Hematopoietic multipotent progenitor cell treated with erythropoietin and hydrocortisone succinate and interleukin-3 and kit ligand, for 8 days (in vitro differentiated cells): ENCODE data around the gene SHC4.
A peak's percentile ranks its signal among the peaks of the same experiment; 100 is the strongest.
"Not testable (repeated sequence)": the region's sequence is repeated elsewhere in the genome, so short reads cannot be mapped to it uniquely, and the experiment has no call there.

ENCODE experiments used
- DNase-seq: peaks from one replicate; pipeline ENCODE4 v3.0.0-alpha.2; 2015

SHC4 gene

DNA sequence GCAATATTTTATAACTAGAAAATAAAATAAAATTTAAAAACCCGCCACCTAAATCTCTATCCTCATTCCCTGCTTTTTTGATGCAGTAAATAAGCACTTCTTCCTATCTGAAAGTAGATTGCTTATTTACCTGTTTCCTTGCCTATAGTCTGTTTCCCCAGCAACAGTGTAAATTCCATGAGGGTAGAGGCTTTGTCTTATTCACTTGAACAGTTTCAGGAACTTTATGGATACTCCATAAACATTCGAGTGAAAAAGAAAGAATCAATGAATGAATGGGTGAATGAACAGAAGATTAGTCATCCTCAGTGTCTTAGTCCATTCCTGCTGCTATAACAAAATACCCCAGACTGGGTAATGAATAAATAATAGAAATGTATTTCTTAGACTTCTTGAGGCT, 41.7 kb downstream of the SHC4 start:
- DNase-seq: no peak

DNA sequence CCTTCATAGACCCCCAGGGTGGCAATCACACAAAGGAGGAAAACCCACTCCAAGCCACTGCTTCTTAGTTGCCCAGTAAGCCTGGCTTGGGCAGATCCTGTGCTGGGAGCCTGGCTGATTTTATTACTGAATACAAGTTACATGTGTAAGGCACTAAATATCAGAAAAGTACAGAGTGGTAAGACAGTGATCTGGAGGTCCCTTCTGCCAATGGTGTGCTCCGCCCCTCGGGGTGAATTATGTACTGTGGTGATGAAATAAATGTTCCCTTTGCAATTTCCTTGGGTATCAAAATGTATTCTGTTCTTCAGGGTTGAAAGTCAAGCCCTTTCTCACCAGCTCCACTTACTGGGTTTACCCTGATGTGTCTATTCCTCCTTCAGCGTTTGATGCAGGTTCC, 47.0 kb downstream of the SHC4 start:
- no peak for DNase-seq

DNA sequence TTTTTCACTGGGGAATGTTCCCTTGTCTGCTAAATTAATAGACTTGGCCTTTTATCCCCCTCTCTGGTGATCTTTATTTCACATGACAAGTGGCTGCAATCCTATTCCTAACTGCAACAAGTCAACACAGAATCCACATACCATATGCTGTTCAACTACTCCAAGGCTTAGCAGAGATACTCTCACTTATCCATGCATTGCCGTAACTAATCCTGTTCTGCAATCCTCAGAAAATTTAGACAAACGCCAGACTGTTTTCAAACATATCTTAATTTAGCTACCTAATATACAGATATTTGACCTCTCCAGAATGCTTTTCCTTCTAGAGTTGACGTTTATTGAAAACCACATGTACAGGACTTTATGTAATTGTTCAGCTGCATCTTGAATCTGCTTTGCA, 47.9 kb downstream of the SHC4 start:
- DNase-seq: no peak

DNA sequence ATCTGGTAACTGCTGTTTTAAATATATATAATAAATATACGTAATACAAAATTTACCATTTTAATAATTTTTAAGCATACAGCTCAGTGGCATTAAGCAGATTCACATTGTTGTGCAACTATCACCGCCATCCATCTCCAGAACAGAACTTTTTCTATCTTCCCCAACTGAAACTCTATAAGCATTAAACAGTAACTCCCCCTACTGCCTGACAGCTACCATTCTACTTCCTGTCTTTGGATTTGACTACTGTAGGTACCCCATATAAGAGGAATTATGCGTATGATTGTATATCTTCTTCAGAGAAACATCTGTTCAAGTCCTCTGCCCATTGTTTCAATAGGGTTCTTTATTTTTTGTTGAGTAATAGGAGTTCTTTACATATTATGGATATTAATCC, 49.0 kb downstream of the SHC4 start:
- peak; percentile 23 for DNase-seq

DNA sequence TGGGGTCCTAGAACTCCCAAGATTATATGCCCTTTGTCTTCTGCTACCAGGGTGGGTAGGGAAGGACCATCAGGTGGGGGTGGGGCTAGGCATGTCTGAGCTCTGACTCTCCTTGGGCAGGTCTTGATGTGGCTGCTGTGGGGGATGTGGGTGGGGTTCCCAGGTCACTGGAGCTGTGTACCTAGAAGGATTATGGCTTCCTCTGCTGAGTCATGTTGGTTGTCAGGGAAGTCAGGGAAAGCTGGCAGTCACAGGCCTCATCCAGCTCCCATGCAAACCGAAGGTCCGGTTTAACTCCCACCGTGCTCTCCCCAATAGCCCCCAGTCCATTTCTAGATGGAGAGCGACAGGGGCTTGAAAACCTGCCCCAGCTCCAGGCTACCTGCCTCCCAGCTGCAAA, 50.6 kb downstream of the SHC4 start:
- no peak for DNase-seq

DNA sequence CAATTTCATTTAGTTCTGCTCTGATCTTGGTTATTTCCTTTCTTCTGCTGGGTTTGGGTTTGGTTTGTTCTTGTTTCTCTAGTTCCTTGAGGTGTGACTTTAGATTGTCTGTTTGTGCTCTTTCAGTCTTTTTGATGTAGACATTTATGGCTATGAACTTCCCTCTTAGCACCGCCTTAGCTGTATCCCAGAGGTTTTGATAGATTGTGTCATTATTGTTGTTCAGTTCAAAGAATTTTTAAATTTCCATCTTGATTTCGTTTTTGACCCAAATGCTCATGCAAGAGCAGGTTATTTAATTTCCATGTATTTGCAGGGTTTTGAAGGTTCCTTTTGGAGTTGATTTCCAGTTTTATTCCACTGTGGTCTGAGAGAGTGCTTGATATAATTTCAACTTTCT, 53.2 kb downstream of the SHC4 start:
- not testable (repeated sequence) for DNase-seq

DNA sequence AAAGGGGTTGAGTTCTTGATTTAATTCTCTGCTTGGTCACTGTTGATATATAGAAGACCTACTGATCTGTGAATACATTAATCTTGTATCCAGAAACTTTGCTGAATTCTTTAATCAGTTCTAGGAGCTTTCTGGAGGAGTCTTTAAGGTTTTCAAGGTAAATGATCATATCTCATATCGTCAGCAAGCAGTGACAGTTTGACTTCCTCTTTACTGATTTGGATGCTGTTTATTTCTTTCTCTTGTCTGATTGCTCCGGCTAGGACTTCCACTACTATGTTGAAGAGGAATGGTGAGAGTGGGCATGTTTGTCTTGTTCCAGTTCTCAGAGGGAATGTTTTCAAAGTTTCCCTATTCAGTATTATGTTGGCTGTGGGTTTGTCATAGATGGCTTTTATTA, 54.4 kb downstream of the SHC4 start:
- not testable (repeated sequence) for DNase-seq

DNA sequence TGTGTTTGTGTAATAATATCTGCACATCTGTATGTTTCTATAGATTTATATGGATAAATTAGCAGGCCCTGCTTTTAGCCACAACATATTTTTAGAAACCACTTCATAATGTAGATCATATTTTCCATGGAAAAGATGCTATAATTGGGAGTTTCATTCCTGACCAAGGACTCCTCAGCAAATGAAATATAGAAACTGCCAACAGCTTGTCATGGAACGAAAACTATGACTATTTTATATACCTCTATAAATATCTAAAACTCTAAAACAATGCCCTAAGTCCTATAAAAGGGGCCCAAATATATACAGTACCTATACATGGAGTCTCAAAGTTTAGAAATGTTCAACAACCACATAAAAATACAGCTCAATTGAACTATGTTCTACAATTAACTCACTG, 57.9 kb downstream of the SHC4 start:
- no peak for DNase-seq

DNA sequence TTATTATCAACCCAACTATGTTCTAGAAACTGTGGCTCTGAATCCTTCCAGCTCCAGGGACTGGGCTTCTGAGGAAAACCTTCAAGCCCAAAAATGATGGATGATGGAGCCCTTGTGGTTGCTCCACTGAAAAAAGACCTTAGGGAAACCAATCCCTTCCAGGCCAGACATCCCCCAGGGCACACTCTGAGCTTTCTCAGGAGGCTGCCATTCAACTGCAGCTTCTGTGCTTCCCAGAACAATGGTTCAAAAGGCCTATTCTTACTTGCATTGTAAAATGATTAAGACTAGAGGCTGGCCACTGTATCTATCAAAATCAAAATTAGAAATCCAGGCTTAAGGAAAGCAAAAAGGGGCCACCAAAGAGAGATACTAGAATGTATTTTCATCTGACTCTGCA, 58.5 kb downstream of the SHC4 start:
- DNase-seq: no peak

DNA sequence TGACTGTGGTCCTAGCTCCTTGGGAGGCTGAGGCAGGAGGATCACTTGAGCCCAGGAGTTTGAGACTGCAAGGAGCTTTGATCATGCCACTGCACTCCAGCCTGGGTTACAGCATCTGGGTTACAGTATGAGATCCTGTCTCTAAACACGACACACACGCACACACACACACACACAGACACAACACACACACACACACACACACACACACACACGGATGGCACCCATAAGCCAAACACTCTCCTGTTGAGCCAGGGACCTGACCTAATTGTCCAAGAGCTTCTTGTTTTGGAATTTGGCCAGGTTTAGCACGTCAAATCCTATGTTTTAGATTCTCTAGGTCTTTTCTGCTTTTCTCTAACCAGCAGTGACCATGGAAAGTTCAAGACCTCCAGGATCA, 59.0 kb downstream of the SHC4 start:
- DNase-seq: no peak

DNA sequence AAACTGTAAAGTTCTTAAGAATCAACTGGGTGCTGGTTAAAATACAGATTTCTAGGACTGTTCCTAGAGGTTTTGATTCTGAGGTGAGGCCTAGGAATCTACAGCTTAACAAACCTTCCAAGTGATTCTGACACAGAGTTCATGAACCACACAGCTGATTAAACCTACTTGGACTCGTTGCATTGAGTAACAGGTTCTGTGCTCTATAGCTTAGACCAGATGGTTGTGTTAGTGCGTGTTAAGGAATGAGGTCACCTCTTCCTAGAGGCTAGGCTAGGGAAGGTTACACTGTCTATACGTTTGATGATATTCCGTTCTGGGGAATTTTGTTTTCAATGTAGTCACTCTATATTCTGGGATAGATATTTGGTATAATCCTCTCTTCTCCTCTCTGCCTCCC, 63.9 kb downstream of the SHC4 start:
- DNase-seq: no peak

DNA sequence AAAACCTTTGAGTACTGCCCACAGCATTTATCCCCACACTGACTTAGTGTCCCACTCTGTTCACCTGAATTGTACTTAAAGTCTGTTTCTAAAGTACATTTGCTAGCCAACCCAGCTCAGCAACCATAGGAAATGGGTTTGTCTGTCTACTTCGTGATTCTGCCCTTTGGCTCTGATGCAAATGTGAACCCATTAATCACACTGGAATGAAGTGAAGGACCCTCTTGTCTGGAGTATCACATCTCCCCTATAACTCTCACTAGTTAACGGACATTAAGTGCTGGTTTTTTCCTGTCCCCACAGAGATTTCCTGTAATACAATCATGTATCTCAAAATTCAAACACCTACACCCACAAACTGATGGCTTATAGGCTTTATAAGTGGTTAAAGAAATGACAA, 65.3 kb downstream of the SHC4 start:
- no peak for DNase-seq

DNA sequence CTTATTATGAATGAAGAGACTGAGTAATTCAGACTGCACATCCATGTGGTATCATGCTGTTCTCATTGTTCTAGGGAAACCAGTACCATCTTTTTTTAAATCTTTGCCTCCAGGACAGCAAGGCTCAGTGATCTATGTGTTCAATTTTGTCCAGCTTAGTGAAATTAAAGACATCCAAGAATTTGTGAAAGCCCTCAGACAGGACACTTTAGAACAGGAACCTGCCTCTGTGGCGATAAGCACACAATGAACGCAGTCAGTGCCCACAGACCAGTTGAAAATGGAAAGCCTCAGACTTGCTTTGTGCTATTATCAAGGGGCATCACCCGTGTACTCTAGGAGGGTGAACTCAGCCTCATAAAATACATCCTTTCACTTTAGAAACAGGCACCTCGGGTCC, 65.7 kb downstream of the SHC4 start:
- peak; percentile 51 for DNase-seq

DNA sequence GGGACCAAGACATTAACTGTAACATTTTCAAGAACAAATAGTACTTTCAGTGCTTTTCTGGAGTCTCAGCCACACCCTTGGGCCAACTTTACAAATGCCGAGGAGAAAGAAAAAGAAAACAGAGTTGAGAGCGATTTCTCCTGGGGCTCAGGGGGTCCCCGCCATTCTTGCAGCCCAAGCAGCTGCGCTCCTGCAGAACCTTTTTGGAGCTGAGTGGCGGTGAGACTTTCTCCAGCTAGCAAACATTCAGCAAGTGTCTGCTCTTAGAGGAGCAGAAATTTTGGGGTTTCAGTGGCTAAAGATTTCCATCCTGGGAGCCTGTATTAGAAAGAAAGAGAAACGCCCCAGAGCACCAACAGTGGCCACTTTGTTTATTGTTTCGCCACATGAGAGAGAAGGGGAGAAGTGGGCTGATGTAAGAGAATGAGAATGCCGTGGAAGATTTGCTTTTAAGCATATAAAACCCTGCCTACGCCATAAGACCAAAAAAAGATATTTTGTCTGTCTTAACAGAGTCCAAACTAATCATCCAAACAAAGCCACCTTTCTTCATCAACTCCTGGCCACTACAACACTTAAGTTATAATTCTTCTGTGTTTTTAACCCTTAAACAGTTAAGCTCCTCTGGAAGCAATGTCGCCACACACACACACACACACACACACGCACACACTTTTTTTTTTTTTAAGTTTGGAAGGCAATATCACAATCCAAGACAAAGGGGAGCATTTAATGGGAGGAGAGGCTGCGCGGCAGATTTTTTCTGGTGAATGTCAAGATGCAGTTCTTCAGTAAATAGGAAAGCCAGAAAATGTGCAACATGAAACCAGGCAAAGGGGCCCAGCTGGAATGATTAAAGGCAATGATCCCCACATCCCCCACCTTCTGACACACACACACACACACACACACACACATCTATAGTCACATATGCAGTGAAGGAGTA, 66.6 kb downstream of the SHC4 start:
- no peak for DNase-seq

DNA sequence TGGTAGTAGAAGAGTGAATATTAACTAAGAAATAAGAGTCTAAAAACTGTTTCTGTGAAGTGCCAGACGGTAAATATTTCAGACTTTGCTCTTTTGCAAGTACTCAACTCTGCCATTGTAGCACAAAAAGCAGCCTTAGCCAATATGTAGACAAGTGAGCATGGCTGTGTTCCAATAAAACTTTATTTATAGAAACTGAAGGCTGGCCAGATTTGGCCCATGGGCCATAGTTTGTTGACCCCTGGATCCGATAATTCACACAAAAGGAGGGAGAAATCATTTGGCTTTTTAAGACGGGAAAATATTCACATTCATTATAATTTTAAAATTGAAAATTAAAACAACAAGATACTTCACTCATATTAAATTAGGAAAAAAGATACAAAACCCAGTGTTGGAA, 70.4 kb downstream of the SHC4 start:
- no peak for DNase-seq

DNA sequence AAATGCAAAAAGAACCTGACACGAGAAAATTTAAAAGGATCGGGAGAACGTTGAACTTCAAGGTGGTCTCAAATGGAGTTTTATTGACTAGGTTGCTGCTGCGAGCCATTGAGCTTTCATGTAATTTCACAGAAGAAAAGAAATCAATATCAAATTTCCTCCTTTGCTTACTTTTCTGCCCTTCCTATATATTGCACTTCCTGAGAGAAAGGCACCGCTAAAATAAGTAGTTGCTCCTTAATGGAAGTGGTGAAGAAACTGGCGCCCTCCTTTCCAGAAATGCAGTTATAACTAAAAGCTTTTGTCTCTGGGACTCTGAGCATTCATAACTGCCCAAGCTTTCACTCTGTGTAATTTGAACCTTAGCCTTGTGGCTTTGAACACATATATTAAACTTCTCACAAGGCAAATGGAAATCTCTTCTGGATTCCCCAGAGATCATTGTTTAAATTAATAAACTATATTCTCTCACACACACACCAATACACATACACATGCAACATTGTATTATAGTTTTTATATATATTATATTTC, 72.4 kb downstream of the SHC4 start:
- DNase-seq: no peak

DNA sequence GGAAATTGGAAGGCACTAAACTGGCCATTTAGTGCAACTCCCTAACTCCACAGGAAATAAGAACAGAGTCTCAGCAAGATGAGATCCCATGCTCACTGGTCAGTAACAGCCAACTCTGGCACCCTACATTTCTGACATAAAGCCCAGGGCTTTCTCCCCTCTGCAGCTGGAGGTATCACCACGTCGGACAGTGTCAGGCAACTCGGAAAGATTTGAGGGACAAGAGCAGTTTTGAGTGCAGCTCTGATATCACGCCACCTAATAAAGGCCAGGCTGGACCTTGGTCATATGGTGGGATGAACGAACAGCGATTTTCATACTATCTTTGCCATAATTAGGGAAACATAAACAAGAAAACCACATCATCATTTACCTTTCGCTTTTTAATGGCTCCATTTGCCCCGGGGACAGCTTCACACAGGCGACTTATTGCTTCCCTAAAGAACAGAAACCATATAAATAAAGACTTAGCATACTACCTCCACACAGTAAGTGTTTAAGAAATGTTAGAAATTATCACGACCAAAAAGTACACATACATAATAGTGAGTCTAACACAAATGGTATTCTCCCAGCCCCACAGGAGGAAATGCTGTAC, 73.2 kb downstream of the SHC4 start:
- DNase-seq: no peak

DNA sequence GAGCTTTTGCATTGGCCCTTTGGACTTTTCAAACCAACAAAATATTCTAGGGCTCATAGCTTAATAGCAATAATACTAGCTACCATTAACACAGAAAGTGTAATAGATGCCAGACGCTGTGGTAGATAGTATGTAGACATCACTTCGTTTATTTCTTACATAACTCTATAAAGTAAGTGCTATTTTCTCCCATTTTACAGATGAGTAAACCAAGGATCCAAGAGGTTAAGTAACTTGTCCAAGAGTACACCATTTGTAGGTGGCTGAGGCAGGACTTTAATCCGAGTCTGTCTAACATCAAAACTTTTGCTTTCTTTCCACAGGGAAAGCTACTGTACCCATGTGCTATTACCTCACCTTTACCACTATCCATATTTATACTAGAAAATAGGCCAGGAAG, 73.8 kb downstream of the SHC4 start:
- DNase-seq: no peak

DNA sequence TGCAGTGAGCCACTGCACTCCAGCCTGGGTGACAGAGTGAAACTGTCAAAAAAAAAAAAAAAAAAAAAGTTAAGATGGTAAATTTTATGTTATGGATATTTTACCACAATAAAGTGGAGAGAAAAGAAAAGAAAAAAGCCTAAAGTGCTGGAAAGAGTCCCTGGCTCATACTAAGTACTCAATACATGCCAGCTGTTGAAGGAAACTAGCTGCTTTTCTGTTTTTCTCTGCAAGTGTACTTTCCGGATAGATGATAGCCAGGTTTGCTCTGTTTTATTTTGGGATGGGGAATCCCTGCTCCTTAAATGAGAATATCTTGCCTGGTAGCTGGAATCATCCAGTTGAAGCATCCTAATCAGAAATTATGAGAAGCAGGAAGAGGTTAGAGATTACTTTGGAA, 74.9 kb downstream of the SHC4 start:
- DNase-seq: no peak

DNA sequence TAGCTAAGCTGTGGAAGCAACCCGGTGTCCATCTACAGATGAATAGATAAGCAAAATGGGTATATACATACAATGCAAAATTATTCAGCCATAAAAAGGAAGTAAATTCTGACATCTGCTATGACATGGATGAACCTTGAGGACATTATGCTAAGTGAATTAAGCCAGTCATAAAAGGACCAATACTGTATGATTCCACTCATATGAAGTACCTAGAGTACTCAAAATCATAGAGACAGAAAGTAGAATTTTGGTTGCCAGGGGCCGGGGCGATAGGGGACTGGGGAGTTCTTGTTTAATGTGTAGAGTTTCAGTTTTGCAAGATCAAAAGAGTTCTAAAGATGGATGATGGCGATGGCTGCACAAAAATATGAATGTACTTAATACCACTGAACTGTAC, 75.5 kb downstream of the SHC4 start:
- no peak for DNase-seq

DNA sequence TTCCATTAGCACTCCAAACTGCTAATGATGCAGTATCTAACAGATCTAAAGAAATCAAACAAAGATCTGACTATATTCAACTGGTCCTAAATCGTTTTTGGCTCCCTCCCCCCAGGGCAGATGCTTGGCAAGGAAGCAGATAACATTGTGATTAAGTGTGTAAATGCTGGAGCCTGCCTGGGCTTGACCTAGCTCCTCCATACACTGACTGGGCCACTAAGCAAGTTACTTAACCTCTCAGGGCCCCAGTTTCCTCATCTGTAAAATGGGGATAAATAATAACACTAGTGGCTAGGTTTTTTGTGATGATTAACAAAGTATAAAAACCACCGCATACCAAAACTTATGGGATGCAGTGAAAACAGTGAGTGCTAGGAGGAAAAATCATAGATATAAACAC, 76.6 kb downstream of the SHC4 start:
- DNase-seq: no peak

DNA sequence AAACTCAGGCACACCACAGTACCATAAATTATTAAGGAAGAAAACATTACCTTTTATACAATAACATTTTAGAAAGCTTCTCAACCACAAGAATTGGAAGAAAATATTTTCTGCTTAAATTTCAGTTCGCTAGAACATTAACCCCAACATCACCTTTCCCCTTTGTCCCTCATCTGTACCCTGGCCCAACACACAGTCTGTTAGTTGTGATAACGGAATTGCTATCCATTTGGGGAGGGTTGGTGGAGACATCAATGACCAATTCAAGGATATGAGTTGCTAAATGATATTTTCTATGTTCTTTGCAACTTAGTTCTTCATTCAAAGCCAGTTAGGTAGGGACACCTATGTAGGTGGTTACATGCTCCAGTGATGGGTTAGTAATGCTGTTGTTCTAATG, 80.0 kb downstream of the SHC4 start:
- no peak for DNase-seq

DNA sequence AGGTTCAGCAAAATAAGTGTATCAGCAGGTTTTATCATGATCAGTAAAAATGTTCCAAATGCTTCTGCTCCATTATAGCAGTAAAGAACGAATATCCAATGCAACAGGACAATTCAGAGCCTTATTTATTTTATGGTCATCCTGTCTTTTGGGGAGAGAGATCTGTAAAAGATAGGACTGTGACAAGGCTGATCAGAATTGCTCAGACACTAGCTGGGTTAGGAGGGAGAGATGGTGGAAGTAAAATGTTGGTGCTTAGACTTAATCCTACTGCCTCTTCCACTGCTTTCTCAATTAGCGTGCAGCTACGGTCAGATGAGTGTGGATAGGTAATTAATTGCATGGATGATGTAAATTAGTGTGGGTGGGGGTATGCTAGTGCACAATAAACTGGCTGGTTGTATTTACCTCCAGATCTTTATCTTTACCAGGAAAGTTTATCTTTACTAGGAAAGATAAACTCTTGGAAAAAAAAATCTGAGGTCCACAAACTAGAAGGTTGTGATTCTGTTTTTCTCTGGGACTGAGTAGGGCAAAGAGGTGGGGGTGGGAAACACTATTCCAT, 83.6 kb downstream of the SHC4 start:
- DNase-seq: no peak
